ENCODE data around the gene LRRTM4.

GRCh38 chr2:77161009-77161408, 361.2 kb downstream of the LRRTM4 start:
- TF ChIP-seq EZH2 (IDR thresholded peaks at IDR 0.05; ENCODE audit: low read length, missing control alignments) (no peak), CTCF (conservative IDR thresholded peaks at IDR 0.05 in 1 of 2, IDR thresholded peaks at IDR 0.05 in 1 of 2; ENCODE audit: low read depth in 1 of 2, low read length in 2 of 2) (no peak)
